Stimulated activated CD4-positive, alpha-beta T cell treated with anti-CD3 and anti-CD28 coated beads, Interleukin-12 subunit alpha, Interleukin-12 subunit beta, amount 100 ng/mL, for 4 hours (primary cell): ENCODE data around the gene ERG.
A peak's percentile ranks its signal among the peaks of the same experiment; 100 is the strongest.

Experiments
- DNase-seq: peaks from one replicate; pipeline ENCODE4 v3.0.0-alpha.2; 2020

ERG gene

DNA sequence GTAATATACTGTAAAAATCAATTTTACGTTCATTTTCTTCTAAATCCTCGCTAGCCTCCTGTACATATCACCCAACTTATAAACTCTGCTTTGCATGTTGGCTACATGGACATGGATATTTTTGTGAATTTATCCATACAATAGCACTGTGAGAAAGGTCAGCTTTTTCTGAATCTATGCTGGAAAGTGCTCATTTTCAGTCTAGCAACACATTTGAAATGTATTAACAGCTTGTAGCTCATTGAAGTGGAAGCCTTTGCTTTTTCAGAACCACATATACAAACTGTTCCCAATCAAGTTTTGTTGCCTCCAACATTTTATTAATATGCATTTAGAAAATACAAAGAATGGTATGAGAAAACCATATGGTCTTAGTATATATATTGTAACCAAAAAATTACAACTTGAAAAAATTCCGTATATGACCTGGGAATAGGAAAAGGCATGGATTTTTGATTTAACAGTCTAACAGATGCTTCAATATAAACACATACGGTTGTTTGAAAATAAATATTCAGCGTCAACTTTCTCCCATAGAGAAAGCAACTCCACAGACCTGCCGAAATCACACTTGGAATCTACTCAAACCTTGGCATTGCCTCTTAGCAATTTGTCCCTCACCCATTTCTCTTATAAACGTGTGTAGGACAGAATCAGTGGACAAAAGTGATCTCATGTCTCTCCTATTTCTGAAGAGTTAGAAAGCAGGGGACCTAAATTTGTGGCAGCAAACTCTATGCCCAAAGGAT, 112.7 kb downstream of the ERG start:
- no peak for DNase-seq

DNA sequence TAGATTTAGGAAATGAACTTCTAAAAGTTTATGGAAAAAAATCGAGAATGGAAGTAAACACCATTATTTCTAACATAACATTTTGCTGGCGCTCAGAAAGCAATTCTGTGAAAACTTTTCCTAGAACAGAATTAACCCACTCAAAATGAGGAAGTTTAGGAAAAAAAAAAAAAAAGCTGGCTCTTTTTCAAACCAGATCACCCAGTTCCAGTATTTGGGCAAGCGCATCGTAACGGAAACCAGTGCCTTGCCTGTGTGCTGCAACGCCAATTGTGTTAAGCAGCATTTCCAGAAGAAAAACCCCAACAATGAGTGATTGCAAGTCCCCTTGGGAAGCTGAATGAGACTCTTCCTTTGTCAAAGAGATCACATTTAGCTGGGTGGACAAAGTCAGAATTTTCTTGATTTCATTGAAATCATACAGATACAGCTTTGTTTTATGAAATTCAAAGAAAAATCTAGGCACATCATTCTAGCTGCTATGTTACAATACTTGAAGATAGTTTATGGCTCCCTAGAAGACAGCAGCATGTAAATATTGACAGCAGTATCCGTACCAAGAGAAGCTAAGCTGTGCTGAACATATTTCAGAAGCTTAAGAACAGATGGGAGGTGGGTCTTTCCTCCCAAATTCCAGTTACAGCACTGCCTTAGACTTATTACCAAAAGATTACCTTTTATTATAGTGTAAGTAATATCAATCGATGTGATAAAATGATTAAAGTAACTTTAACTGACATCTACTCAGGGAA, 113.4 kb downstream of the ERG start:
- DNase-seq = no peak

DNA sequence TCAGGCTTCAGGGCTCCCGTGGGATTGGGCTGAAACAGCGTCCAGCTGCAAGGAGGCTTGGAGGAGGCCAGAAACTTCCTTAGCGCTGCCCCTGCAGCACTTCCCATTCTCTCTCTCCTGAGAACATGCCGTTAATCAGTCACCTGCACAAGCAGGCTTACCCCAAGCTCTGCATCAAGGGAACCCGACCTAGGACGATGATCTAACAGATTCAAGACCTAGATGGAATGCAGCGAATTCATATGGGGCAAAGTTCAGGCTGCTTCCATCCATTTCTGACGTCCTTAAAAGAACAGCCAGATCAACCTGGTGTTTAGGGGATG, 114.1 kb downstream of the ERG start:
- DNase-seq = no peak

DNA sequence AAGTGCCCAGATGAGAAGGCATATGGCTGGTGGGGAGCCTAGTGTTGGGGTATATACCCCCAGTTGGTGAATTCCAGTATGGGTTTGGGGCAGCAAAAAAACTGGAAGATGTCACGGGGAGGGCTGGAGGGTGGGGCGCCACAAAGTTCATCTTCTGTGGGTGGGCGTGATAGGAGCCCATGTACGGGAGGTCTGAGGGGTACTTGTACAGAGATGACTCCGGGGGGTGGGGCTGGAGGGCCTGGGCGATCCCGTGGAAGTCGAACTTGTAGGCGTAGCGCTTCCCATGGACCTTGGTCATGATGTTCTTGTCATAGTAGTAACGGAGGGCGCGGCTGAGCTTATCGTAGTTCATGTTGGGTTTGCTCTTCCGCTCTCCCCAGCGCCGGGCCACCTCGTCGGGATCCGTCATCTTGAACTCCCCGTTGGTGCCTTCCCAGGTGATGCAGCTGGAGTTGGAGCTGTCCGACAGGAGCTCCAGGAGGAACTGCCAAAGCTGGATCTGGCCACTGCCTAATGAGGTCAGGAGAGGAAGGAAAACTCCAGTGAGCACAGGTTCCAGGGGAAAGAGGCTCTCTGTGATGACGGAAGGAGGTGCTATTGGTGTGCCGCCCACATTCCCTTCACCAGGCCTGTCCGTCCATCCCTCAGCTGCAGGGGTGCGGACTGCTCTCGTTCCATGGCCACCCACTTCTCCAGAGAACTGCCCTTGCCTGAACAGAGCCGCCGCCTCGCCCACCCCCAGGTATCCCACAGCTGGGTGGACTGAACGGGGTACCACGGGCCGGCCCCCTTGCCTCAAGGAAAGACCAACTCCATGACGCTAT, 114.7 kb downstream of the ERG start:
- no peak for DNase-seq

DNA sequence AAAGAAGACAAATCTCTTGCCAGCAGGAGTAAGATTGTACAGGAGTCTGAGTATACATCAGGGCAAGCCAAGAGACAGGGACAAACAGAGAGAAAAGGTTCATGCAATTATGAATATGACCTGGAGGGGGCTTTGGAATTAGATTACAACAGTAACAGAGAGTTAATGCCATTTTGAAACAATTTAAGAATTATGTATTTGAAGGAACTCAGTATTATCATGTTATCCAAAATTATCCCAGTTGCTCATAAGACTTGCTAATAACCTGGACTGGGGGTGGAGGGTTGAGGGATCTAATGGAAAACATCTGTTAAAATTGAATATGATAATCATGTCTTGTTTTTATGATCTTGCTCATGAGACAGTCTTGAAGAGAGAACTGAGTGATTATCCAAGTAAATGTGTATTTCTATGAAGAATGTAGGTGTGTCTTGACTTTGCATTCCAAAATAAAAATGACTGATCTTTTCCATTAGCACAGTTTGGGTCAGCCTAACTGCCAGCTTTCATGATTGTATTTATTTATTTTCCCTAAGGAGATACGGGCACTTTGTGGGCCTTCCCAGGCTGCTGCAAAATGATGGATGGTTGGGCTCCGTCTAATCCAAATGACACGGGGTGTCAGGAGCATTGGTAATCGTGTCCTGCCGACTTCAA, 117.7 kb downstream of the ERG start:
- no peak for DNase-seq

DNA sequence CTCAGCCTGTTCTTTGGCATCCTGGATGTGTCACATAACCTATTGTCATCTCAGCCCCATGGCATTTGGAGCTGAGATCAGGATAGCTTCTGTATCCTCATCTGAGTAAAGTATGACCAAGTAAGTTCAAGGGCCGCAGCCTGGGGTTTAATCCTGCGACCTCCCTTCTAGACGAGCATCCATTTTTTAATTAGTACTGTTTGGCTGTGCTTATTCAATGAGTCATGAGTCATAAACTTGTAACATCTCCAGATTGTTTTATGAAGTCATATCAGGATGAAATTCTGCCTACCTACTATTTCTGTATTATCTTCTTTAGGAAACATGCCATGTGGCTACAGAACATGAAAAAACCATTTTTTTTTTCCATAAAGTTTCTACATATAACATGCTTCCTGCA, 119.1 kb downstream of the ERG start:
- DNase-seq = no peak

DNA sequence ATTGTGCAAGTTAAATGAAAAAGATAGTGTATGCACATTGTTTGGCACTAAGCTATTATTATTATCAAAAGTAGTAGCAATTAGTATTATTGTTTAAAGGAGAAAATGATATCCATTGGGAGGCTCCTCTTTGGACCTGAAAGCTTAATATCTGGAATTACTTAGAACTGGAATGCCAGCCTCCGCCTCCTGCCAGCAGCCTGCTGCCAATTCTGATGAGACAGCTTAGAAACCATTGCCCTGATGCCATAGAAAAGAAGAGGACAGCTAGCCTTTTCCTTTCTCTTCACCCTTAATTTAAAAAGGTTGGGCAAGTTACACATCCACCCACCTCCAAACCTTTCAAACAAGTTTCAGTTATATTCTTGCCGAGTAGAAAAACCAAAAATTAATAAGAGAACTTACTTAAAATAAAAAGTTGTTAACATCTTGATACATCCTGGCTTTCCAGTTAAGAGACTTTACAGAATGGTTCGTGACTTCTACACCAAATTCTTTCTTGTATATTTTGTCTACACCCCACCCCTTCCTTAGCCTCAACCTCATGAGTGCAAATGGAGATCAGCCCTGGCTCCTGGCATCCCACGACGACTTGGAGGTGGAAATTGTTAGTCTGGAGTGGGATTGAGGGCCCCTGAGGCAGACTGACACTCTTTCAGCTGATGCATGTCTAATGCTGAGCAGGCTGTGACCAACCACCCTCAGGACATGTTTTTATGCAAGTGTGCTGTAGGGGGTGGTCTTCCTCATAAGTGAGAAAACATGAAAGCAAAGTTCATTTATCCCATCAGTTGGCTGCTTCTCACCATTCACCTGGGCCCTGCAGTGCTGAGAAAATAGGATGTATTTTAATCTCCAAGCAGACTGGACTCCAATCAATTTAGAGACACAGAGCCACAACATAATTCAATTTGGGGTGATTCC, 120.8 kb downstream of the ERG start:
- no peak for DNase-seq

DNA sequence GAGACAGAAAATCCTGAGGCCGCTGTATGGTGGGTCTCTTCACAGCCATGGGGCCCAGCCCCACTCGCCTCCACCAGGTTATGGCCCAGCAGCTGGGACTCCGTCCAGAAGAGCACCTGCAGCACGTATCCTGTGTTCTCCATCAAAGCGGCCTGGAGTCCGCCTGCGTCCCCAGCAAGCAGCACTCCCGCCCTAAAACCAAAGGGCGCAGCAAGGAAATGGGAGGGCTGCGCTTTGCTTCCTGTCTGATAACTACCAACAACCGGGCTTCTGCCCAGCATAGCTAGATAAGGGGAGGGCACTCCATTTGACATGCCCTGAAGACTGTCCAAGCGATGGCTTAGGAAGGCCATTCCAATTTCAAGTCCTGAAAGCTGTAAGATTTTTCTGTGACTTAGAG, 121.6 kb downstream of the ERG start:
- no peak for DNase-seq

DNA sequence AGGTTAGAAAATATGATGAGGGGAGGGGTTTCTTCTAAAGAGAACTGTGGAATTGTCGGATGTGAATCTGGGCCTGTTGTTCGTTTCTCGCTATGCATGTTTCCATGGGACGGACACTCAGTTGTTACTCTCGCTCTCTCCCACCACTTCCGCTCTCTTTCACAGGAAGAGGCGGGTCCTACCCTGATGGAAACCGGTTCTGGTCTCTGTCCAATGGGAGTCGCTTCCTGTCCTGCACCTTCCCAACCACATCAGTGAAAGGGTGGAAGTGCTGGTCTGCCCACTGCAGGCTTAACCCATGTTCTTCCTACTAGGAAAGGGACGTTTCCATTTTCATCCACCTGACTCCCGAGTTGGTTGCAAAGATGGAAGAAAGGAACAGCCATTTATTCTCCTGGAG, 122.0 kb downstream of the ERG start:
- no peak for DNase-seq

DNA sequence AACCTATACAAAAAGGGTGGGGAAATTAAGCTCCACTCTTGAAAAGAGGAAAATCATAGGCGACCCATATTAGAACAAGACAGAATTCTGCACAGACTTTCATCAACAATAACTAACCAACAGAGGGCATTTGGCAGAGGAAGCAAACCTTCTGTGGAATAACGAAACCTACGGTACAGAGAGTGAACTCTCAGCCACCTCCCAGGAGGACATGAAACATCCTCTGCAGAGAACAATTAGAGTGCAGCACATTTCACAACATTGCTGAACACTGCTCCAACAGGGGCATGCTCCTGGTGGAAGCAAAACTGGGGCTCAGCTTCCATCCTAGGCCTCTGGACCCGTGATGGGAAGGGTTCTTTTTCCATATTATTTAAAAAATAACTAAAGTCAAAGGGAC, 130.6 kb downstream of the ERG start:
- no peak for DNase-seq

DNA sequence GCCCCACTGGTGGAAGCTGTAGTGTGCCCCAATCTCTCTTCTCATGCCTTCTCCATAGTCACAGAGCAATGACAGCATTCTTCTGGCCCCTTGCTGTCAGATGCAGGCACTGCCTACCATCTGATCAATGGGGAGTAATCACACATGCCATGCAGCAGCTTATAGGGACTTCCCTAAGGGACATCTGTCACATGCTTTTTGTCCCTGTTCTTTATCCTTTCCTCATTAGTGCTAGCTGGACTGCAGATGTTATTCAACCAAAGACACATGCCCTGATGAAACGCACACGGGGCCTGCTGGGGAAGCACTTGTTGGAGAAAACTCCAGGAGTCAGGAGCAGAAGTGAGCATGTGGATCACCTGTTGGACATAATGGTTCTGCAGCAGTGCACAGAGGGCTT, 132.8 kb downstream of the ERG start:
- no peak for DNase-seq

DNA sequence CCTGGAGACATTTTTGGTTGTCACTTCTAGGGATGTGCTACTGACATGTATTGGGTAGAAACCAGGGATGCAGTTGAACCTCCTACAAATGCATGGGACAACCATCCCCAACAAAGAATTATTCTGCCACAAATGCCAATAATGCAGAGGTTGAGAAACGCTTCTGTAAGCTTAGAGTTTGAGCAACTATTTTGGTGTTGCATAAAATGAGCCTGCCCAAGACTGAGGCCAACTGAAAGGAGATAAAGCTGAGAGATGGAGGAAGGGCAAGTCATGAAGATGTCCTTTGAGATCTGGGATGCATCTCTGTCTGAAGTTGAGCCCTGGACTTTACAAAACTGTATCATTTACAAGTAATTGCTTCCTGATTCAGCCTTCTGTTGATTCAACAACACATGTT, 134.6 kb downstream of the ERG start:
- DNase-seq = no peak

DNA sequence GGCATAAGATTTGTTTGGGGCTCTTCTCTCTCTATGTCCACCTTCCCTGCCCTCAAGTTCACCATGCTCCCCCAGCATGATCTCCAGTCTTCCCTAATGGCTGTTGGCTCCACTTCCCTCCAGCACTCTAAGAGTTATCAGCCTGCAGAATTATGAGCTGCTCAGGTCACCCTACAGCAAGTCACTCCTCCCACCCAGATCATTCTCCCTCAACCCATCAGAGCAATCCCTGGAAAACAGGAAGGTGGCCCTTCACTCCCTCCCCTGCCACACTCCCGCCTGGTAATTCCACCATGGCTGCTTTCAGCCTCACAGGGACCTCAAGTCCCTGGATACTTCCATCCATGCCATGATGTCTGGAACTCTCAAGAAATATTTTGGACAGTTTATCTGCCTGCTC, 137.0 kb downstream of the ERG start:
- DNase-seq = no peak

DNA sequence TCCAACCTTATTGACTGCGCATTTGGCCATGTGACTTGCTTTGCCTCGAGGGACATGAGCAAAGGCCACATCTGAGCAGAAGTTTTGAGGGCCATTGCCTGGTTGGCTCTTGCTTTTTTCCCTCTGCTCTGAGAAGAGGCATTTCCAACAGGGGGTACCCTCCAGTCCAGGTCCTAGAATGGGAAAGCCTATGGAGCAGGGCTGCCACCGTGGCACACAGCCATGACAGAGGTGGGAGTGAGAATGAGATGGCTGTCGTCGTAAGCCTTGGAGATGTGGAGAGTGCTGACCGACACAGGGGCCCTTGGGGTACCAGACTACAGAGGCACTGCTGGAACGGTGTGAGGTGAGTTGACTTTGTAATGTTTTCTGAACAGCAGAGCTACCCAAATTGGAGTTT, 138.4 kb downstream of the ERG start:
- DNase-seq = no peak

DNA sequence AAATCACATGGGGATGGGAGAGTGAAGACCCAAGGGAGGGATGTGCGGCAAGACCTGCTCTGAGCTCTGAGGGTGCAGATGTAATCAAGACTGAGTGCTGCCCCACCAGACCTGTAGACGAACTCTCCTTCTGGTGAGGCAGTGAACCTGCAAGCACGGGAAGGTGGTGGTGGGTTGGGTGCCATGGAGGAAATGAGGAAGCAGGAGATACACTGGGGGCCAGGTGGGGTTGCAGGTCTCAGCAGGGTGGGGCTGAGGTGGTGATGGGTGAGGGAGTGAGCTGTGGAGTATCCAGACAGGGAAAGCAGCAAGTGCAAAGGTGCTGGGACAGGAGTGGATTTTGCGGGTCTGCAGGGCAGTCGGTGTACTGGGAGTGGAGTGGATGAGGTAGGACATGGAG, 139.2 kb downstream of the ERG start:
- DNase-seq = no peak

DNA sequence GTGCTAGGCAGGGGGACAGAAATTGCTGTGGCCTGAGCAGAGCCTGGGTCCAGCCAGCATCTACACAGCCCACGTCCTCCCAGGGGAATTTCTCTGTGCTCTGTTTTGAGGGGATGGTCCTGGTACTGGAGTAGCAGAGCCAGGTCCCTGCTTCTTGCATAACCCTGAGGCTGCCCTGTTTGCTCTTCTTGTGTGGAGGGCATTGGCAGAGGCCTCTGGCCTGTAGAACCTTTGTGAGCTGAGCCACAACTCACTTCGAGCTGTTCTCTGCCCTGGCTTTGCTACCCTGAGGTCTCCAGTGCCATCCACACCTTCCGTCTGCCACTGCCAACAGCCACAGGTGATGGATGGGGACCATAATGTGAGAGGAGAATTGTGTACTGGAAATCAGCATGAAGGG, 139.6 kb downstream of the ERG start:
- no peak for DNase-seq

DNA sequence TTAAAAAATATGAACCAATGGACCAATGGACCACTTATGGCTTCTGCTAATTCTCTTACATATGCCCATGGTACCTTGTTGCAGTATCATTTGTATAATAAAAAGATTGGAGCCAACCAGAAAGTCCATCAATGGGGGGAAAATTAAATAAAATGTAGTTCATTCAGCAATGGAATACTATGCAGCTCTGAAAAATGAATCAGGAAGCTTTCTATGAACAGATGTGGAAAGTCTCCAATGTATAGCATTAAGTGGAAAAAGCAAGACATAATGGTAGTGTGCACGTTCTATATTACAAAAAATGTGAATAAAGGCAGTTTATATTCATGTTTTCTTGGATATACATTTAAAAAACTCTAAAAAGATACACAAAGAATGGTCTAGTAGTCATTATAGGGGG, 140.2 kb downstream of the ERG start:
- DNase-seq = no peak

DNA sequence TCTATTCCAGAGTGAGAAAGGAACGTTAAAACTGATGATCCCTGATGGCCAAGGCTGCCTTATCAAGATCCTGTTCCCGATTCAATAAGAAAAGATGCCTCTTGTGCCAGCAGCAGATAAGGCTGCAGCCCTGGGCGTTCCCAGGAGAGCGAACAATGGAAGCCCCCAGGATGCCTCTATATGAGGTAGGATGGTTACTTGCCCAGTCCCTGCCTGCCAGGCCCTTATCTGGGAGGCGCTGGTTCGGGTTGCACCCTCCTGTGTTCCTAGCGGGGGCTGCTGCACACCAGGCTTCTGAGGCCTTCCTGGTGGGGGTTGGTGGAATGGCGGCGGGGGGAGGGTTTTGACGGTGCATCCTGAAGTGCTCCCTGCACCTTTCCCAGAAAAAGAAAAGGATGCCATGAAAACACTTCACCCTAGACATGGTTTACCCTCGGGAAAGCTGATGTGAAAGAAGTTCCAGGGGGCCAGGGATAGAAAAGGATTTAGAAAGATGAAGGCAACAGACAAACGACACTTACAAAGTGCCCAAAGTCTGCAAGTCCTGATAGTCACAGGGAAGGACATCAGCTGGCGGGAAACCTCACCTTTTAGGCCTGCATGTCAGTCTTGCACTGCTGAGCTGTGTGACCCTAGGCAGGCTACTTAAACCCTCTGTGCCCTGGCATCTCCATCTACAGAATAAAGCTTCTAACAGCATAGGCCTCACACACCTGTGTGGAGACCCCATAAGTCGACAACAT, 141.2 kb downstream of the ERG start:
- no peak for DNase-seq

DNA sequence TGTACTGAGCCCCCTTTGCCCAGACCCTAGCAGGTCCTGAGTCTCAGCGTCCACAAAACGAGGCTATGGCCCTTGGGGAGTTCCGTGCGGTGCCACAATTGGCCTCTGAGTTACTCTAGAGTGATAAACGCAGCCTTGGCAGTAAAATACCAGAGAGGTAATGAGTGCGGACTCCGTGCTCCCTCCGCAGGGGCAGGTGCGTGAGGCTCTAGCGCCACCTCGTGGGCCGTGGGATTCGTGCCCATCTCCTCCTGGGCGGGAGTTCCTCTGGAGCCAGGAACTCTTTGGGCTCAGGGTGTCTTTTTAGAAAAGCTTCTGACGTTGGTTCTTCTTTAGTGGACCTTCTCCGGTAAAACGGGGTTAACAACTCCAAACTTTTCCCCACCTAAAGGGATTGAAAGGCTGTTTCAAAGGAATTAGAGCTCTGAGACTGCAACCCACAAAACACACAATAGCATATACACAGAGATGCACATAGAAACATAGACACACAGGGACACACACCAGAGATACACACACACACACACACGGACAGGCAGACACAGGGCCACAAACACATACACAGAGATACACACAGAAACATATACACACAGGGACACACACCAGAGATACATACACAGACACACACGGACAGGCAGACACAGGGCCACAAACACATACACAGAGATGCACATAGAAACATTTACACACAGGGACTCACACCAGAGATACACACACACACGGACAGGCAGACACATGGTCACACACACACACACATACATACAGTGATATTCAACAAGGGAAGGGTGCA, 142.1 kb downstream of the ERG start:
- peak; percentile 74 for DNase-seq

DNA sequence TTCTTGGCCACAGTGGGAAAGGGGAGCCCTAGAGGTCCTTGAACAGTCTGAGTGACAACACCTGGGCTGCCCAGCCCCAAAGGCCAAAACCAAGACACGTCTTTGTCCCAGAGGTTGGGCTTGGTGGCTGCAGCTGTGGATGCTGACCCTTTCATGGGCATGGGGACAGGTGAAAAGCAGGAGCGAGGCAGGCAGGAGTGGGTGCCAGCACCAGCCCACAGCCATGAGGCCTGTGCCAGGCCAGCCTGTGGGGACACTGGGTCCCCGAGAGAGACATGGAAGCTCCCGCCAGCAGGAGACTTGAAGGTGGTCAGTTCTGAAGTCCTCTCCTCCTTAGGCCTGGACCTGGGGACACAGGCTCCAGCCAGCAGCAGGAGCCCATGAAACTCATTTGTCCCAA, 142.9 kb downstream of the ERG start:
- no peak for DNase-seq

DNA sequence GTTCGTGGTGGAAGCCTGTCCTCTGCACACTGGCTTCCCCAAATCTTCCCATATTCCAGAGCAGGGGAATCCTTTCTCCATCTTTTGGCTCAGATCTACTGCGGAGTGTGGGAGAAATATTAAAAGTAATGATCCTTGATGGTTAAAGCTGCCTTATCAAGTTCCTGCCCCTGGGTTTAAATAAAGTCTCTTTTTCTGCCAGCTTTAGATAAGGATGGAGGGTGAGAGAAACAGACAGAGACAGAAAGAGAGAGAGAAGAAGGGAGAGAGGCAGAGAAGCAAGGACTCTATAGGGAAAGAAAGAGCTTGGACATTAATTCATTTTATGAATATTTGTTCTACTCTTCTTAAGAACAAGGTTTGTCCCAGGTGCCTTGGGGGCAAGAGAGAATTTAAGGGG, 143.5 kb downstream of the ERG start:
- DNase-seq = no peak
